Measurements from ENCODE around the gene BOLL.

DNA sequence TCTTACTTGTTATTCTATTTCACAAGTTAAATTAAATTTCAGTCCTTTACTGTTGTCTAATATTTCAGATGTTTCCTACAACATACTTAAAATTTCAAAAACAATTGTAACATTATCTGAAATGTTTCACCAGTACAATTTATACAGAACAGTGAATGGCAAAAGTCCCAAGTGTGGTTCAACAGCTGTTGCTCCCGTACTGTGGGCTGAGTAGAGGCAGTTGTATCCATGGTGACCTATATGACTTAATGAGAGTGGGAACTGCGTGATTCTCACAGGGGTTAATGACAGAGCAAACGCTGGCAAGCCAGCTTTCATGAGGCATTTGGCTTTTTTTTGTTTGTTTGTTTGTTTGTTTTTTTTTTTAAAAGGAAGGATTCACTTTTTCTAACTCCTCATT lies 13.9 kb upstream of the BOLL start:
- TF ChIP-seq, protein P1, sequence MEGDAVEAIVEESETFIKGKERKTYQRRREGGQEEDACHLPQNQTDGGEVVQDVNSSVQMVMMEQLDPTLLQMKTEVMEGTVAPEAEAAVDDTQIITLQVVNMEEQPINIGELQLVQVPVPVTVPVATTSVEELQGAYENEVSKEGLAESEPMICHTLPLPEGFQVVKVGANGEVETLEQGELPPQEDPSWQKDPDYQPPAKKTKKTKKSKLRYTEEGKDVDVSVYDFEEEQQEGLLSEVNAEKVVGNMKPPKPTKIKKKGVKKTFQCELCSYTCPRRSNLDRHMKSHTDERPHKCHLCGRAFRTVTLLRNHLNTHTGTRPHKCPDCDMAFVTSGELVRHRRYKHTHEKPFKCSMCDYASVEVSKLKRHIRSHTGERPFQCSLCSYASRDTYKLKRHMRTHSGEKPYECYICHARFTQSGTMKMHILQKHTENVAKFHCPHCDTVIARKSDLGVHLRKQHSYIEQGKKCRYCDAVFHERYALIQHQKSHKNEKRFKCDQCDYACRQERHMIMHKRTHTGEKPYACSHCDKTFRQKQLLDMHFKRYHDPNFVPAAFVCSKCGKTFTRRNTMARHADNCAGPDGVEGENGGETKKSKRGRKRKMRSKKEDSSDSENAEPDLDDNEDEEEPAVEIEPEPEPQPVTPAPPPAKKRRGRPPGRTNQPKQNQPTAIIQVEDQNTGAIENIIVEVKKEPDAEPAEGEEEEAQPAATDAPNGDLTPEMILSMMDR (conservative IDR thresholded peaks at IDR 0.05; ENCODE audit: low read depth in 2 of 2) = no peak
- TF ChIP-seq EZH2phosphoT487 (IDR thresholded peaks at IDR 0.05; ENCODE audit: unreplicated experiment) (no peak), POLR2AphosphoS5 (IDR thresholded peaks at IDR 0.05; ENCODE audit: low read depth) (no peak), EZH2 (IDR thresholded peaks at IDR 0.05; ENCODE audit: low read depth, unreplicated experiment) (no peak)
